ENCODE results near the gene LACTB.

LACTB gene

GRCh38 chr15:63121382-63122001 lies at the start of gene LACTB:
LACTB (plus strand) TSS chr15:63121861; CDS start chr15:63121872, 11 bp downstream.
- DNase-seq (ENCODE audit: low read depth in 2 of 2), result peak; percentile 71 to 76

- no peak for DNase-seq (ENCODE audit: low read depth in 2 of 2)
Observed at GRCh38 chr15:63072023-63072650, 49.5 kb upstream of the LACTB start.

- DNase-seq (ENCODE audit: low read depth in 2 of 2), result no peak
Observed at GRCh38 chr15:63072809-63073277, 48.8 kb upstream of the LACTB start.

- no peak for DNase-seq (ENCODE audit: low read depth in 2 of 2)
Observed at GRCh38 chr15:63073497-63074172, 48.0 kb upstream of the LACTB start.

GRCh38 chr15:63075015-63075983 lies 46.4 kb upstream of the LACTB start:
- no peak for DNase-seq (ENCODE audit: low read depth in 2 of 2)

- DNase-seq (ENCODE audit: low read depth in 2 of 2), result no peak
Observed at GRCh38 chr15:63075984-63076713, 45.5 kb upstream of the LACTB start.

- DNase-seq (ENCODE audit: low read depth in 2 of 2), result no peak
Observed at GRCh38 chr15:63076714-63077046, 45.0 kb upstream of the LACTB start.

- DNase-seq (ENCODE audit: low read depth in 2 of 2), result no peak
Observed at GRCh38 chr15:63077952-63078351, 43.7 kb upstream of the LACTB start.

GRCh38 chr15:63079947-63080626 lies 41.6 kb upstream of the LACTB start:
- no peak for DNase-seq (ENCODE audit: low read depth in 2 of 2)

- no peak for DNase-seq (ENCODE audit: low read depth in 2 of 2)
Observed at GRCh38 chr15:63080634-63081250, 40.9 kb upstream of the LACTB start.

GRCh38 chr15:63082366-63082765 lies 39.3 kb upstream of the LACTB start:
- DNase-seq (ENCODE audit: low read depth in 2 of 2), result no peak

GRCh38 chr15:63083044-63083443 lies 38.6 kb upstream of the LACTB start:
- no peak for DNase-seq (ENCODE audit: low read depth in 2 of 2)

- no peak for DNase-seq (ENCODE audit: low read depth in 2 of 2)
Observed at GRCh38 chr15:63083541-63083940, 38.1 kb upstream of the LACTB start.

GRCh38 chr15:63084806-63085205 lies 36.9 kb upstream of the LACTB start:
- DNase-seq (ENCODE audit: low read depth in 2 of 2), result no peak

- no peak for DNase-seq (ENCODE audit: low read depth in 2 of 2)
Observed at GRCh38 chr15:63085289-63085688, 36.4 kb upstream of the LACTB start.

GRCh38 chr15:63086271-63086670 lies 35.4 kb upstream of the LACTB start:
- no peak for DNase-seq (ENCODE audit: low read depth in 2 of 2)

GRCh38 chr15:63086947-63087346 lies 34.7 kb upstream of the LACTB start:
- no peak for DNase-seq (ENCODE audit: low read depth in 2 of 2)

GRCh38 chr15:63088533-63089245 lies 33.0 kb upstream of the LACTB start:
- no peak for DNase-seq (ENCODE audit: low read depth in 2 of 2)

GRCh38 chr15:63089260-63090043 lies 32.2 kb upstream of the LACTB start:
- no peak for DNase-seq (ENCODE audit: low read depth in 2 of 2)
